GM21390 (cell line): ENCODE results near the gene PCDHA12.
"Not testable (repeated sequence)": the region's sequence is repeated elsewhere in the genome, so short reads cannot be mapped to it uniquely, and the experiment has no call there.

Experiments used
- ATAC-seq: cut with Tn5 transposase; IDR thresholded peaks from one replicate; pipeline ENCODE4 v1.9.1; 2021; ENCODE audit not compliant: unreplicated experiment

Gene PCDHA12

GRCh38 chr5:140857177-140857986 lies 17.7 kb upstream of the PCDHA12 start:
- ATAC-seq: no peak

GRCh38 chr5:140857987-140858240 lies 17.2 kb upstream of the PCDHA12 start:
- ATAC-seq: no peak

DNA sequence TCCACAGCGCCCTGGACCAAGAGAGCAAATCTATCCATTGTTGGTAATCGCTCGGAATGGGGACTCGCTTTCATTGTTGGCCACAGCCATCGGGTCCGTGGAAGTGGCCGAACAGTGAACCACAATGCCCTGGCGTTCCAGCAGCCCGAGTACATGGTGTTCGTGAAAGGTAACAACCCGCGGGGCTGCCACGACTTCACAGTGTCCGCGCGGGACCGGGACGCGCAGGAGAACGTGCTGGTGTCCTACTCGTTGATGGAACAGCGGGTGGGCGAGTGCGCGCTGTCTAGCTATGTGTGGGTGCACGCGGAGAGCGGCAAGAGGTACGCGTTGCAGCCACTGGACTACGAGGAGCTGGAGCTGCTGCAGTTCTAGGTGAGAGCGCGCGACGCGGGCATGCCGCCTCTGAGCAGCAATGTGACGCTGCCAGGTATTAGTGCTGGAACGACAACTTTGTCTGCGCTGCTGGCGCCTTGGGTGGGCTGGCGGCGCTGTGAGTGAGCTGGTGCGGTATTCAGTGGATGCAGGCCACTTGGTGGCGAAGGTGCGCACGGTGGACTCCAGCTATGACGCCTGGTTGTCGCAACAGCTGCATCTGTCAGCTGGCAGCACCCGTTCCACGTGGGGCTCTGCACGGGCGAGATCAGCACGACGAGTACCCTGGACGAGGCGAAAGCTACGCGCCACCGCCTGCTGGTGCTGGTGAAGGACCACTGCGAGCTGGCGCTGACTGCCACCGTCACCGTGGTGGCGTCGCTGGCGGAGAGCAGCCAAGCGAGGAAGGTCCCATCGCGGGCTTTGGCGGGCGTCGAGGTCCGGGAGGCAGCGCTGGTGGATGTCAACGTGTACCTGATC lies 12.4 kb upstream of the PCDHA12 start:
- ATAC-seq: no peak

- no peak for ATAC-seq
Measured at GRCh38 chr5:140868721-140869554, 6.2 kb upstream of the PCDHA12 start, which contains the start of gene PCDHA11. Gene PCDHA11, plus strand, starts transcription at chr5:140868957. Its CDS starts 147 bp downstream, at chr5:140869104.

- no peak for ATAC-seq
Measured at GRCh38 chr5:140869555-140869886, 5.6 kb upstream of the PCDHA12 start.

DNA sequence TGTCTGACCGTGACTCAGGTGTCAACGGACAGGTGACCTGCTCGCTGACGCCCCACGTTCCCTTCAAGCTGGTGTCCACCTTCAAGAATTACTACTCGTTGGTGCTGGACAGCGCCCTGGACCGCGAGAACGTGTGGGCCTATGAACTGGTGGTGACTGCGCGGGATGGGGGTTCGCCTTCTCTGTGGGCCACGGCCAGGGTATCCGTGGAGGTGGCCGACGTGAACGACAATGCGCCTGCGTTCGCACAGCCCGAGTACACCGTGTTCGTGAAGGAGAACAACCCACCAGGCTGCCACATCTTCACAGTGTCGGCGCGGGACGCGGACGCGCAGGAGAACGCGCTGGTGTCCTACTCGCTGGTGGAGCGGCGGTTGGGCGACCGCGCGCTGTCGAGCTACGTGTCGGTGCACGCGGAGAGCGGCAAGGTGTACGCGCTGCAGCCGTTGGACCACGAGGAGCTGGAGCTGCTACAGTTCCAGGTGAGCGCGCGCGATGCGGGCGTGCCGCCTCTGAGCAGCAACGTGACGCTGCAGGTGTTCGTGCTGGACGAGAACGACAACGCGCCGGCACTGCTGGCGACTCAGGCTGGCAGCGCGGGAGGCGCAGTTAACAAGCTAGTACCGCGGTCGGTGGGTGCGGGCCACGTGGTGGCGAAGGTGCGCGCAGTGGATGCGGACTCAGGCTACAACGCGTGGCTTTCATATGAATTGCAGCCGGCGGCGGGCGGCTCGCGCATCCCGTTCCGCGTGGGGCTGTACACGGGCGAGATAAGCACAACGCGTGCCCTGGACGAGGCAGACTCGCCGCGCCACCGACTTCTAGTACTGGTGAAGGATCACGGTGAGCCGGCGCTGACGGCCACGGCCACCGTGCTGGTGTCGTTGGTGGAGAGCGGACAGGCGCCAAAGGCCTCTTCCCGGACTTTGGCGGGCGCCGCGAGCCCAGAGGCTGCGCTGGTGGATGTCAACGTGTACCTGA lies 4.6 kb upstream of the PCDHA12 start:
- ATAC-seq: no peak

DNA sequence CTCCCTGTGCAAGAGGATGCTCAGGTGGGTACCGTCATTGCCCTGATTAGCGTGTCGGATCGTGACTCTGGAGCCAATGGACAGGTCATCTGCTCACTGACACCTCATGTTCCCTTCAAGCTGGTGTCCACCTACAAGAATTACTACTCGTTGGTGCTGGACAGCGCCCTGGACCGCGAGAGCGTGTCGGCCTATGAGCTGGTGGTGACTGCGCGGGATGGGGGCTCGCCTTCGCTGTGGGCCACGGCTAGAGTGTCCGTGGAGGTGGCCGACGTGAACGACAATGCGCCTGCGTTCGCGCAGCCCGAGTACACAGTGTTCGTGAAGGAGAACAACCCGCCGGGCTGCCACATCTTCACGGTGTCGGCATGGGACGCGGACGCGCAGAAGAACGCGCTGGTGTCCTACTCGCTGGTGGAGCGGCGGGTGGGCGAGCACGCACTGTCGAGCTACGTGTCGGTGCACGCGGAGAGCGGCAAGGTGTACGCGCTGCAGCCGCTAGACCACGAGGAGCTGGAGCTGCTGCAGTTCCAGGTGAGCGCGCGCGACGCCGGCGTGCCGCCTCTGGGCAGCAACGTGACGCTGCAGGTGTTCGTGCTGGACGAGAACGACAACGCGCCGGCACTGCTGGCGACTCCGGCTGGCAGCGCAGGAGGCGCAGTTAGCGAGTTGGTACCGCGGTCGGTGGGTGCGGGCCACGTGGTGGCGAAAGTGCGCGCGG lies 1.6 kb downstream of the PCDHA12 start:
- ATAC-seq: not testable (repeated sequence)

GRCh38 chr5:140877262-140877581 lies 2.1 kb downstream of the PCDHA12 start:
- no peak for ATAC-seq

DNA sequence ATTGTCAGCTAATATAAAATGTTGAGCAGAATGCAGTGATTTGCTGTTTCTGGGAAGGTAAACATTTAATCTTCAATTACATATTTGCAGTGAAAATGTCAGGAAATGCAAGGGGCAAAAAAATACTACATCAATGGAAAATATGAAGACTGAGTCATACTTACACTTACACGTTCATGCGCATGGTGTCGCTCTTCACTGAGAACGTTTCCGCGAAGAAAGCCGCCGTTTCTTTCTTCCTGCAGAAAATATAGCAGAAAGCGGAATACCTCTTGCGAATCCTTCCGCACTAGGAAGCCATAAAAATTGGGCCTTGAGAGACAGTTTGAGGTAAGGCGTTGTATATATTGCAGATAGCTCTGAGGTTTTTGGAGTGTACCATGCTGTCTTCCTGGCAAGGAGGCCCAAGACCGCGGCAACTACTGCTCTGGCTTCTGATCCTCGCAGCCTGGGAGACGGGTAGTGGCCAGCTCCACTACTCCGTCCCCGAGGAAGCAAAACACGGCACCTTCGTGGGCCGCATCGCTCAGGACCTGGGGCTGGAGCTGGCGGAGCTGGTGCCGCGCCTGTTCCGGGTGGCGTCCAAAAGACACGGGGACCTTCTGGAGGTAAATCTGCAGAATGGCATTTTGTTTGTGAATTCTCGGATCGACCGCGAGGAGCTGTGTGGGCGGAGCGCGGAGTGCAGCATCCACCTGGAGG lies 6.9 kb downstream of the PCDHA12 start, which contains the start of gene PCDHA13:
Gene PCDHA13, plus strand, starts transcription at position 236 of the 702 bp plus-strand sequence. Its CDS starts 145 bp downstream, at position 381.
- ATAC-seq: no peak

DNA sequence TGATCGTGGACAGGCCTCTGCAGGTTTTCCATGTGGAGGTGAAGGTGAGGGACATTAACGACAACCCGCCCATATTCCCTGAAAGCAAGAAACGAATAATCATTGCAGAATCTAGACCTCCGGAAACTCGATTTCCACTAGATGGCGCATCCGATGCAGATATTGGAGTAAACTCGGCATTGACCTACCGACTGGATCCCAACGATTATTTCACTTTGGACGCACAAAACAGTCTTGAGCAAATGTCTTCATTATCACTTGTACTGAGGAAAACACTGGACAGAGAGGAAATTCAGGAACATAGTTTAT lies 7.4 kb downstream of the PCDHA12 start:
- ATAC-seq: no peak

DNA sequence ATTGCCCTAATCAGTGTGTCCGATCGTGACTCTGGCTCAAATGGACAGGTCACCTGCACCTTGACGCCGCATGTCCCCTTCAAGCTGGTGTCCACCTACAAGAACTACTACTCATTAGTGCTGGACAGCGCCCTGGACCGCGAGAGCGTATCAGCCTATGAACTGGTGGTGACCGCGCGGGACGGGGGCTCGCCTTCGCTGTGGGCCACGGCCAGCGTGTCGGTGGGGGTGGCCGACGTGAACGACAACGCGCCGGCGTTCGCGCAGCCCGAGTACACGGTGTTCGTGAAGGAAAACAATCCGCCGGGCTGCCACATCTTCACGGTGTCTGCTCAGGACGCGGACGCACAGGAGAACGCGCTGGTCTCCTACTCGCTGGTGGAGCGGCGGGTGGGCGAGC lies 8.3 kb downstream of the PCDHA12 start:
- no peak for ATAC-seq

DNA sequence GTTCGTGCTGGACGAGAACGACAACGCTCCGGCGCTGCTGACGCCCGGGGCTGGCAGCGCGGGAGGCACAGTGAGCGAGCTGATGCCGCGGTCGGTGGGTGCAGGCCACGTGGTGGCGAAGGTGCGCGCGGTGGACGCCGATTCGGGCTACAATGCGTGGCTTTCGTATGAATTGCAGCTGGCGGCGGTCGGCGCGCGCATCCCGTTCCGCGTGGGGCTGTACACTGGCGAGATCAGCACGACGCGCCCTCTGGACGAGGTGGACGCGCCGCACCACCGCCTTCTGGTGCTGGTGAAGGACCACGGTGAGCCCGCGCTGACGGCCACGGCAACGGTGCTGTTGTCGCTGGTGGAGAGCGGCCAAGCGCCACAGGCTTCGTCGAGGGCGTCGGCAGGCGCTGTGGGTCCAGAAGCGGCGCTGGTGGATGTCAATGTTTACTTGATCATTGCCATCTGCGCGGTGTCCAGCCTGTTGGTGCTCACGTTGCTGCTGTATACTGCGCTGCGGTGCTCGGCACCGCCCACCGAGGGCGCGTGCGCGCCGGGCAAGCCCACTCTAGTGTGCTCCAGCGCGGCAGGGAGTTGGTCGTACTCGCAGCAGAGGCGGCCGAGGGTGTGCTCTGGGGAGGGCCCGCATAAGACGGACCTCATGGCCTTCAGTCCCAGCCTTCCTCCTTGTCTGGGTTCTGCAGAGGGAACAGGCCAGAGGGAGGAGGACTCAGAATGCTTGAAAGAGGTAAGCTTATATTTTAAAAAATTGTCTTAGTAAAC lies 9.0 kb downstream of the PCDHA12 start:
- ATAC-seq: no peak

DNA sequence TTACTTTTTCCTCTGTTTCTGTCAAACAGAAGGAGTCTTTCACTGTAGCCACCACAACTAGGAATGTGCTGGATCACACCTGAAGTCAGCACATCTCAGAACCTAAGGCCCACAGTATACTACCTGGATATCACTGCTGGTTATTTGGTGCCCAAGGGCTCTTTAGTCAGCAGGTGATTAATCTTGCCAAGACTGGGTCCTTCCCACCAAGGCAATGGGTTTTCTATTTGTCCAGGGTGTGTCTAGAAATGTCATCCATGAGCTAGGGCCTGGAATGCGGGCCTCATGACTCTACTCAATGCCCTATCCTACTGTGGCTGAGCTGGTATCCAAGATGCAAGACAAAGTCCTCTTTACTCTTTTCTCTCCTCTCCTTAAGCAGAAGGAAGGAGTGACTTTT lies 41.2 kb downstream of the PCDHA12 start:
- ATAC-seq: no peak

DNA sequence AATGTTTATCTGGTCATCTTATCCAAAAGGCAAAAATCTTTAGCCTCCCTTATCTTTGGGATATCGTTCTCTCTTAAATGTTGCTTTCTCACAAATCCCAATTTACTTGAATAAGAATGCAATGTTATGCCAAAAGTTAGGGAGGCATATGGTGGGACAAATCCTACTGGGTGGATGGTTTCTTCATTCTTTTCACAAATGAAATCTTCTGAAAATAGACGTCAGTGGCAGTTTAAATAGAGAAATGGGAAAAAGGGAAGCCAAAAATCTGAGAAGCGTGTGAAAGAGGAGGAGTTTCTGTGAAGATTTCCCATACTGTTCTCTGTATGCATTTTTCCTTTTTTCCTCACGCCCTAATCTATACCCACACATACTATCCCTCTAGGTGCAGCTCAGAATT lies 48.5 kb downstream of the PCDHA12 start:
- no peak for ATAC-seq

DNA sequence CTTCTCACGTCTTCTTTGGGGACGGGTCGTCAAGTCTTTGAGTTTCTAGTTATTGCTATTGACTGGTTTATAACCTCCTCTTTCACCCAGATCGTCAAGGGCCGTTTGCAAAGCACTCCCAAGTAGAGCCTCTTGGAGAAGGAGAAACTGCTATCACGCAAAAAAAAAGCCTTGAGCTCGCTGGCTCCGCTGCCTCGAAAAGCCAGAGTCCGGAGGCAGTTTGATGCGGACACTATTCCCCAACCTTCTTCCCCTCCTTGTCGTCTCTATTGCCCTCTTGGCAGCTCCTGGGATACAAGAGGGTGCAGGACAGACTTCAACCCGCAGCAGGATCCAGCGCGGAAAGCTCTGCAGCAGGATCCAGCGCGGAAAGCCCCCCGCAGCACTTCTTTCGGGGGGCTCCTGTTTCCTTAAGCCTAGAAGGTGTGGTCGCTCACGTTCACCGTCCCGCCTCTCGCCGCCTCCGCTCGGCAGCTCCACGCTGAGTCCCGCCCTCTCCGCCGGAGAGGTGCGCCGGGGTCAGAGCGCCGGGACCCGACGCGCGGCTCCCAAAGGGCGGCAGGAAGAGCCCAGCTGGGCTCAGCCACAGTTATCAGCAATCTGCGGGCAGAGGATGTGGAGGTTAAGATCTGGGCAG lies 50.8 kb downstream of the PCDHA12 start, which contains the start of gene PCDHAC1:
Gene PCDHAC1, plus strand, starts transcription at position 494 of the 637 bp plus-strand sequence. CDS start 594 bp downstream, outside the sequence.
- no peak for ATAC-seq

DNA sequence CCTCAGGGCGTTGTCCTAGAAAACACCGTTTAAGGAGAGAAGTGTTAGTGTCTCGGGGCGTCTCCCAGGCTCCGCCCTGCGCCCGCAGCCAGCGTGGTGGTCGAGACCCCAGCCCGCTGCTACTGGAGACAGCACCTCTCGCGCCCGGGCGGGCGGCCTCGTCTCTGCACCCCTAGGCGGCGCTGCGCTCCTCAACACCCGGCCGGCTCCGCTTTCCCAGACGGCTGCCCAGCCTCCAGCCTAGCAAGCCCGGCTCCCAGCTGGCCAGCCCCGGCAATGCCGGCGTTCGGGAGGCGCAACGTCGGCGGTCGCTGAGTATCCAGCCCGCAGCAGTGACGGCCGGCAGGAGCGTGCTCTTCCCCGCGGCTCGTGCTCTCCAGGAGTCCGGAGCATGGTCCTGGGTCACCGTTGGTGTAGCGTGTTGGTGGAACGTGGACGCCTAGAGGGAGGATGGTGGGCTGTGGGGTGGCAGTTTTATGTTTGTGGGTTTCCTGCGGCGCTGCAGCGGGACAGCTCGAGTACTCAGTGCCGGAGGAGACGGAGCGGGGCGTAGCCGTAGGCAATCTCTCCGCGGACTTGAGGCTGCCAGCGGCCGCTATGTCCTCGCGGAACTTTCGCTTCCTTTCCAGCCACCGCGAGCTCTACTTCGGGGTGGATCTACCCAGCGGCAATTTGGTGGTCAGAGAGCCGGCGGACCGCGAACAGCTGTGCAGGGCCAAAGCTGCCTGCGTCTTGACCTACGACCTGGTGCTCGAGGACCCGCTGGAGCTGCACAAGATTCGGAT lies 51.5 kb downstream of the PCDHA12 start:
- ATAC-seq: no peak

GRCh38 chr5:140927228-140927573 lies 52.1 kb downstream of the PCDHA12 start:
- ATAC-seq: no peak
